GOT3 (cell line): ENCODE results near the gene DYNC1I1.

Experiments
- DNase-seq: peaks from one replicate; lab custom pipeline; 2025; ENCODE audit warnings: mixed read lengths; lab: John Stamatoyannopoulos, UW

Gene DYNC1I1

DNA sequence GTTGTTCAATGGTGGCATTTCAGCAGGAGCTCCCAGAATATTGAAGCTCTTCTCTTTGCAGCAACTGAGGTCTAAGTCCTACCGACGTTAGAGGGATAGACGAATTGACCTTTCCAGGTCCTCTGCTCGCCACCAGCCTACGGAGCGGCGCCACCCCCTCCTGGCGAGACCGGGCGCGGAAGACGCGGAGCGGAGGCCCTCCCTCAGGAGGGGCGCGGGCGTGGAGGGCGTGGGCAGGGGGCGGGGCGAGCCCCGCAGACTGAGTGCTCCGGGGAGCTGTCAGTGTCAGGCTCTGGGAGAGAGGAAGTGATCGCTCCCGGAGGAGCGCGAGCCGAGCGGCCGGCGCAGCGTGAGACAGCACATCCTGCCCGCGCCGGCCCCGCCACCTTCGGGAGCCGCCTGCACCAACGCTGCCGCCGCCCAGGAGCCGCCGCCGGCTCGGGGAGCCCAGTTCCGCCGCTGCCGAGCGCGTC, at the start of gene DYNC1I1:
Gene DYNC1I1, plus strand, starts transcription at position 257 of the 473 bp plus-strand sequence. CDS start 32,176 bp downstream, outside the sequence.
- peak; percentile 11 for DNase-seq

DNA sequence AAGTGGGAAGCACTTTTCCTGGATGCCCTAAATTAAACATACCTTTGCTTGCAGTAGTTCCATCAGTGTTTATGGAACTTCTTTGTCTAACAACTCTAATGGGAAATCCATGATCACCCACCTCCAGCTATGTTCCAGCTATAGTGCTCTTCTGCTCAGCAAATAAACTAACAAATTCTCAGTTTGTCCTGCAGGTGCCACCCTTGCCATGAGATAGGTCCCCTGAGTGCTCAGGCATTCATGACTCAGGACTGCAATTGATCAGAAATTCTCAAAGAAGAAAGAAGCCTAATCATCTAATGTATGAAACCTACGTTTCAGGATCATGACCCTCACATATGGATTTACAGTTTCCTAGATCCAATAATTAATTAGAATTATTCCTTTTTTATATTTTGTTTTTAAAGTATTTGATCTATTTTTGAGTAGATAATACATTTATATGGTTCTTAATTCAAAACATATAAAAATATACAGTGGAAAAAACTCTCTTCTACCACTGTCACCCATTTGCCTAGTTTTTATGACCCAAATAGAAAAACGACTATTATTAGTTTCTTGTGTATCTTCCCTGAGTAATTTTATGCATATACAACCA, 48.7 kb upstream of the DYNC1I1 start:
- no peak for DNase-seq

DNA sequence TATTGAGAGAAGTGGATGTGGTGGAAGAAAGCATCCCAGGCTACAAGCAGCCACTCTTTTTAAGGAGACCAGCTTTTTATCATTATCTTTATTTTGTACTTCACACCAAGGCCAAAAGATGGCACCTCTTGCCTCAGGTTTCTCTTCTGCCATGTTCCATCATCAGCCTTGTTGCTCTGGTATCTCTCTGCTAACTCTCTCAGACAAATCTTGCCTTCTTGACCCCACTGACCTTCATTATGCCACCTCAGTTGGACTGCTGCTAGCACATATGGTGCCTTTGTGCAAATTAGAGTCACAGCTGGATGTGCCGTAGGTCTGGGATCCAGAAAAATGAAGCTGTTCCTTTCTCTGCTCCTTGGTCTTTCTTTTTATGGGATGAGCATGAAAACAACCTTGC, 47.1 kb upstream of the DYNC1I1 start:
- DNase-seq: no peak

DNA sequence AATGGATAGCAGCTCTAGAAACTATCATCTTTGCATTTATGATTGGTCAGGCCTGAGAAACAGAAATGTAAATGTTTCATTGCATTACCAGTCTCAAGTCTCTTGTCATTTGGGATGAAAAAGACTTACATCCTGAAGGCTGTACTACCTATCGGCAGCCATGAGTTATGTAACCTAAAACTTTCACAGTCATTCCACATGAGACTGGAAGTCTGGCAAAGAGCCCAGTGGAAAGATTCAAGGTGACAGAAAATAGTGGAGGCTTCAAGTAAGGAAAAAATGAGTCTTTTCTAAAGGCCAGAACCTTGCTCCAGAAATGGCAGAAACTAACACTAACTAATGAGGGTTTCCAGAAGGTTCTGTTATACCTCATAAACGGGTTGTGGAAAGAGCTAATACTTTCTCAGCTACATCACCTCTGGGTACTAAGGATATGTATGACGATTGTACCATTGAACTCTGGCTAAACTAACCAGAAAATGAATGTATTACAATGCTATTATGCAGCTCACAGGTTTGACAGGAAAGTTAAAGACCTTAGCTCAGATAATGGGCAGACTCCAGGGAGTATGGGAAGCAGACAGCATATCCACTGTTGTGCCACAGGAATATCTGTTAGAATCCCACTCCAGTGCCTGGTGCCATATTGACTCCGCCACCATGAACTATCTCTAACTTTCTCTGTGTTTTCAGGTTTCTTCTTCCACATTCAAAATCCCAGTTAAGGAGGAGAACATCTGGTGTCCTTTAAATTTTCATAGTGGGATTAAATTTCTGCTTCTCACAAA, 41.7 kb upstream of the DYNC1I1 start:
- DNase-seq: no peak

DNA sequence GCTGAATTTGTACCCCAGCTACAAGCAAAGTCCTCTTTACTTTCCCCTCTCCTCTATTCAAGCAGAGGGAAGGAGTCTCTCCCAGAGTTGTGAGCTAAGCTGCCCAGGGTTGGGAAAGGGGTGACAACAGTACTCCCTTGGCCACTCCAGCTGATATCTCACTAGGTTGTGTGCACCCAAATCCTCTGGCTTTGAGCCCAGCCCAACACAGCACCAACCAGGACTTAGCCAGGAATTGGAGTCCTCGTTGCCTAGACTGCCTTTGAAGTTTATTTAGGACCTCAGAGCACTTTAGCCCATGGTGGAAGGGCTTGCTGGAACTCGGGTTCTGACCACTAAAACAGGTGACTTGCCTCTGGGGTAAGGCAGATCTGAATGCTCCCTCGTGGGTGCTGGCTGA, 35.7 kb upstream of the DYNC1I1 start:
- DNase-seq: no peak

DNA sequence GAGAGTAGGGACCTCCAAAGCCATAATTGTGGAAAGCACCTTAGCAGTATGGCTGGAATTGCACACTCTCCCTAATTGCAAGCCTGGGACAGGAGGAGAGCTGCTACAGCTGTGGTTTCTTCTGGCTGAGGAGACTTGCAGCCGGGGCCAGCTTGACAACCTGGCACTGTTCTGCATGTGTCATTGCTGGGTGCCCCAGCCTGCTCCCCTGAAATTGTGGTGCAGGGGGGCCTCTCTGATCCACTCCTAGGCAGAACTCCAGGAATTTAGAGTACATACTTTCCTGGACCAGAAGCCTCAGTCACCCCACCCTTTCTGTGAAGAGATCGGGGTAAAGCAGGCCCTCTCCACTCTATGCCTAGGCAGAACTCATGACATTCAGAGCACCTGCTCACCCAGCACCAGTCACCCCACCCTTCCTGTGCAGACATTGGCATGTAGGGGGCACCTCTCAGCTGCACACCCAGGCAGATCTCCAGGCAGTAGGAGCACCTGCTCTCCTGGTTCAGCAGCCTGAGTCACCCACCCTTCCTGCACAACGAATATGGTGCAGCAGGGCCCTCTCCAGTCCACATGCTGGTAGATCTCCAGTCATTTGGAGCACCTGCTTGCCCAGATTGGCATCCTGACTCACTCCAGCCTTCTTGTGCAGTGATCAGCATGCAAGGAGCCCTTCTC, 34.4 kb upstream of the DYNC1I1 start:
- no peak for DNase-seq

DNA sequence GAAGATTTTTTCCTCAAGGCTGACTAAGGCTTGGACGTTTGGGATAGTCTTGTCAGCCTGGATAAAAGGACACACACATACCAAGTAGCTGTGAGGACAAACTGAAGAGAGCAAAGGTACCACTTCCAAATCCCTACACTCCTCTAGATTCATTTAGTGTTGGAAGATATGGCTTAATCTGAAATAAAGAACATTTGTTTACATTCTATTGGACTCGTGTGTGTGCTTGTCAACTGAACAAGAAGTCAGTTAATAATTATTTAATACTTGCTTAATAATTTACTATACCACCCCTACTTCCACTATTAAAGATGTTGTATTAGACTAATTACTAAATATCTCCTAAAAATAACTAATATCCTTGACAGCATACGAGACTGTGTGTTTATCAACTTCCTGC, 23.3 kb upstream of the DYNC1I1 start:
- no peak for DNase-seq

DNA sequence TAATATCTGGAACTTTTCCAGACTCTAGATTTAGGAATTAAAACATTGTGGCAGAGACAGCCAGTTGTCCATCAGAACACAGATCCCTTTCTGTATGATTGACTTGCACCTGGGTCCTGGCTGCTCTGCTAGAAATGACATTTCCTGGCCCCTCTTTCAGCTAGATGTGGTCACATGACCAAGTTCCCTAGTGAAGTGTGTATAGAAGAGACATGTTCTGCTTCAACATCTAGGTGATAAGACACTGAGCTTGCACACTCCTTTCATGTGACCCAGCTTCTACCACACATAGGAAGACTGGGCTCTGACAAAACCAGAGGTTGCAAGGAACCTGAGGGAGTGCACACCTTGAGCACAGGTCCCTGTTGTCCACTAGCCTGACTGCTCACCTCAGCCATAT, 22.8 kb upstream of the DYNC1I1 start:
- no peak for DNase-seq

DNA sequence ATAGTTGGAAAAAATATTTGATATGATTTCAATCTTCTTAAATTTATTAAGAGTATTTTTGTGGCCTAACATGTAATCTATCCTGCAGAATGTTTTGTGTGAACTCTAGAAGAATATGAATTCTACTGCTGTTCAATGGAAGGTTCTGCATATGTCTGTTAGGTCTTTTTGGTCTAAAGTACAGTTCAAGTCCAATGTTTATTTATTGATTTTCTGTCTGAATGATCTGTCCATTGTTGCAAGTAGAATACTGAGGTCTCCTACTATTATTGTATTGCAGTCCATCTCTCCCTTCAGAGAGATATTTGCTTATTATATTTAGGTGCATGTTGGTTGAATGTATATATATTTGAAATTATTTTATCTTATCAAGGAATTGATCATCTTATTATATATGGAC, 18.9 kb upstream of the DYNC1I1 start:
- DNase-seq: no peak

DNA sequence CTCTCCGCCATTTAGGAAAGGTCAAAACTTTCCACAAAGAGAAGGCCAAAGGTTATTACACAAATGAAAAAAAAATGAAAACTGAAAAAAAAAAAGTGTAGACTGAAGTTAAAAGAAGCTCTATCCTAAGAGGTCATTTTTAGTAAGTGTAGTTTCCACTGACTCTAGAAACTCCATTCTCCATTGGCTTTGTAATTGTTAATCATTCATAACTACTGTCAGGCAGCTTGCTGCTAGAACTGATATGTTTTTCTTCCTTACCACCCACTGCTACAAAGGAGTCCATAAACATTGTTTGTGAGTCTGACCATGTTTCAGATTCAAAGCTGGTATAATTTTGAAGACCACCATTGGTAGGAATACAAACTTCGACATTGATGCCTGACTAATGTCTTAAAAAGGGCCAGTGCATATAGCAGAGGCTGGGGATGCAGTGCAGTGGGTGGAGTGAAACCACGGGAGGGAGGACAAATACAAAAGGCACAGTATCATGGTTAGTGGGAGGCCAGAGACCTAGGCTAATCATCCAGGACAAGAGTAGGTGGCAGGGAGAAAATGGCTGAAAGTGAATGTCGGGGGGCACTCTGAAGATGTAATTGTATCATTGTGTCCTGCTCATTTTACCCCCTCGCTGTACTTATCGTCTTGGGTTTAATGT, 16.9 kb upstream of the DYNC1I1 start:
- no peak for DNase-seq

DNA sequence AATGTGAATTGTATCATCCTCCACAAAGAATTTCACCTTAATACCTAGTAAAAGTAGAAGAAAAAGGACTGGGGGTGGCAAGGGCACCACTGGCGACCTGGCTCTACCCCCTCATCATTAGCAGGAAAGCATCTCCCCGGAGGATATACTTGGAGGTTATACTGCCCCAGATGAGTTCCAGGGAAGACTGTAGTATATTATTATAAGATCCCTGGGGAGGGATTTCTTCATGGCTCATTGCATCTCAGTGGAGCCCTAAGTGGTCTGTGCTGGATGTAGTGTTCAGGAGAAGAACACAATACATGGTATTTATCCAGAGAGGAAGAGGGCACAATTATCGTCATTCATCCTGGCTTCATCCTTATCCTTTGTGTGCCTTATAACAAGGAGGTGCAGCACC, 14.2 kb upstream of the DYNC1I1 start:
- DNase-seq: no peak

DNA sequence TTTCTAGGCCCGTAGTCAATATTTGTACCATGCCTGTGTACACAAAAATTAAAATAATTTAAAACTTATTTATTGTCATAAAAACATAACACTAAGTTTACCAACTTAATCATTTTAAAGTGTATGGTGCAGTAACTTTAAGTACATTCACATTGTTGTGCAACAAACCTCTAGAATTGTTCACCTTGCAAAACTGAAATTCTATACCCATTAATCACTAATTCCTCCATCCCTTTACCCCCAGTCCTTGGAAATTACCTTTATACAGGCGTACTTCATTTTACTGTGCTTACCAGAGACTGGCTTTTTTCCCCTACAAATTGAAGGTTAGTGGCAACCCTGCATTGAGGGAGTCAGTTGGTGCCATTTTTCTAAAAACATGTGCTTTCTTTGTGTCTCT, 6.3 kb upstream of the DYNC1I1 start:
- DNase-seq: no peak

DNA sequence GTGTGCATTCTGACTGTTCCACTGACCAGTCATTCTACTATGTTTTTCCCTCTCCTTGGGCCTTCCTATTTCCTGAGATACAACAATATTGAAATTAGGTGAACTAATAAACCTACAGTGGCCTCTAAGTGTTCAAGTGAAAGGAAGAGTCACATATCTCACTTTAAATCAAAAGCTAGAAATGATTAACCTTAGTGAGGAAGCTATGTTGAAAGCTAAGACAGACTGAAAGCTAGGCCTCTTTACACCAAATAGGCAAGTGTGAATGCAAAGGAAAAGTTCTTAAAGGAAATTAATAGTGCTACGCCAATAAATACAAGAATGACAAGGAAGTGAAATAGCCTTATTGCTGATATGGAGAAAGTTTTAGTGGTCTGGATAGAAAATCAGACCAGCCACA, 5.7 kb upstream of the DYNC1I1 start:
- no peak for DNase-seq

DNA sequence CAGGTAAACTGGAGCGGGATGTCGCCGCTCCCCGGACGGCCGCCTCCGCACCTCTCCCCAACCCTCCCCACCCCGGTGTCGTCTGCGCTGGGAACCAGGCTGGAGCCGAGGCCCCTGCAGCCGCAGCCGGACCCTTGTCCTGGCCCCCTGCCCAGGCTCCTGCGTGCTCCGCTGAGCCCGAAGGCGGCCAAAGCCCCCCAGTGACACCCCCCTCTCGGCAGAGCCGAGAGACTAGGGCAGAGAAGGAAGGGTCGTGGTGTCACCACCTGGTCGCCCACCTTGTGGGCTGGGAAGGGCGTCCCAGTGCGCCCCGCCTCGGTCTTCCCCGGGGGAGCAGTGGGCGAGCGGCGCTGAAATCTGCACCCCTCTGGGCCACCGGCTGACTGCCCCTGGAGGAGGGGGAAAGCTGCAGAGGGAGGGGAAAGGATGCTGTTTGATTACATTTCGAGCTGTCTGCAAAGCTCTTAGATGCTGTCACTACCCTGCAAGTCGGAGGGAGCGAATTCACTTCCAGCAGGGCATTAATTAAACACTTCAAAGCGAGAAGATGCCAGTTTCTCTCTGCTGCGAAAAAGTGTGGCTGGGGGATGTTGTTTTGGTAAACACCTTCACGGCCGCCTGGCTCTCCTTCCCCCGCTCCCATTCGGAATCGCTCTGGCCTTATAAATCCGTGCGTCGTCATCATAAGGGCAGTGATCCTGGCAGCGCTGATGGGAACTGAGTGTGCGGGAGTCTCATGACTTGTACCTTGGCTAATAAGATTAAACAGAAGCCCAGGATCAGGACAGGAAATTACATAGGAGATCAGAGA, 622 bp downstream of the DYNC1I1 start:
- DNase-seq: no peak

DNA sequence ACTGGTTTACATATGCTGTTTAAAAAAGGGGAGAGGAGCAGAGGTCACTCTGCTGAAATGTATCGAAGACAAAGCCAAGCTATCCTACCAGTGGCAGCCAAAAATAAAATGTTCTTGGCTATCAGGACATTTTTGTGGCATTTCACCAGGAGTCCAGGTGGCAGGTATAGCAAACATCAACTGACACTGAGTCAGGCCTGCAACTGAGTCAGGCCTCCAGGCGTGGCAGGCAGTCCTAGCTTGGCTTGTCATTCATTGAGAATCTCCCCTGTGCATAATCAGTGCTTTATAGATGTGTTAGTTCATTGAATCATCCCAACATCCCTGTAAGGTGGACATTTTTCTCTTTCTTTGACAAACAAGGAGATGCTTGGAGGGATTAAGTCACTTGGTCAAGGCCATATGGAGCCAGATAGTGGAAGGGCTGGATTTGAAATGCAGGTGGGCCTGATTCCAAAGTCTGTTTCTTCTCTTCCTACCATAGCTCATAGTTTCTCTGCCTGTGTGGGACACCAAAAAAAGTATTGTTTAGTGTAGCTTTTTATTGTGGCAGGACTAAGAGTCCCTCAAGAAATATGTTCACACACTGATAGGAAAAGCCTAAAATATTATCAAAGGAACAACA, 4.3 kb downstream of the DYNC1I1 start:
- no peak for DNase-seq

DNA sequence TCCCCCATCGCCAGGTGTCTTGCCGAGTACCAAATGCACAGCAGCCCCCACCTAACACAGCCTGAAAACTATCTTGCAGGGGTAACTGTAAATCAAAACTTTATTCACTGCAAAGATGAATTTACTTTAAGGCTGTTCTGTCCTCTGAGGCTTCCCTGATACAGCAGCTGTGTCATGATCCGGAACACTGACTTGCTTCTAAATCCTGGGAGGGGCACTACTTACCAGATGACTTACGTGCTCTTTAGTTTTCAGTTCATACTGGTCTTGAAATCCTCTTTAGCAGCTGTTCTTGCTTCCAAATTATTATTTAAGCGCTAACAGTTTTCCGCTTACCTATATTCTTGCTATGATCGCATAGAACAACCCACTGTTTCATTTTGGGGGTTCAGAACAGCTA, 4.9 kb downstream of the DYNC1I1 start:
- no peak for DNase-seq

DNA sequence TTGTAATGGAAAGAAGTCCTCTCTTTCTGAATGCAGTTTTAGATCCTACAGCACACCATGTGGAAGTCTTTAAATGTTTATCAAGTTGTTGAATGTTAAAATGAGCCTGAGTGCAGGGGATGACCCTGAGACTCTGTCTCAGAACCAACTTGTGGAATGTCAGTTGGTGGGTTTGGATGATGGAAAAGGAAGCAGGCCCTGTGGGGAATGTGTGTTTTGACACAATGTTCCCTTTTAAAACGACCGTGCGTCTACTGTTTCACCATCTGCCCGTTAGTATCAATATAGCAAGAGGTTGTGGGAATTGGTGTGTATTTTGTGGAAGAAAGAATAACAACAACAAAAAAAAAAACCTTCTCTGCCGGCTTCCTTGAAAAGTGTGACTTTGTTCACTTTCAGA, 8.3 kb downstream of the DYNC1I1 start:
- no peak for DNase-seq

DNA sequence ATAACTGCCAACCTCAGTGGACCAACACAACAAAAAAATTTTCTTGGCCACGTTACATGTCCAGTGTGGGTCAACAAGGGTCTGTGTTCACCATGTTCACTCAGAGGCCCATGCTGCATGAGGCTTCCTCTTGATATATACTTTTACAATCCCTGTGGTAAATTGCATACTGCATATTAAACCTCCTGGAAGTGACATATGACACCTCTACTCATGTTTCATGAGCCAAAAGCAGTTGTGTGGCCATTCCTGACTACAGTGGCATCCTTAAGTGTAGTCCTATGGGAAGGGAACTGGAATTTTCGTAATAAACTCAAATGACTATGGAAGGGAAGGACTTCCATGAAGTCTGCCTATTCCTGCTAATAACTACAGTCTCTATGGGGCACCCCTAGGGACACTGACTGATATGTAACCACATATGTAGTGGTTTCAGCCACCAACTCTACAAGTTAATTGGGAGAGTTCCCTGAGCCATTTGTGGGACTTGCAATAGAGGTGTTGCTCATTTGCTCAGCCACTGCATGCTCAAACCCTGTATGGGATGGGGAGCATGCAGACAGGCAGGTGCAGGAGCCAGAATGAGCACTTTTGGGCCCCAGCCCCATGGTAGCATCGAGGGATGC, 9.7 kb downstream of the DYNC1I1 start:
- DNase-seq: no peak

DNA sequence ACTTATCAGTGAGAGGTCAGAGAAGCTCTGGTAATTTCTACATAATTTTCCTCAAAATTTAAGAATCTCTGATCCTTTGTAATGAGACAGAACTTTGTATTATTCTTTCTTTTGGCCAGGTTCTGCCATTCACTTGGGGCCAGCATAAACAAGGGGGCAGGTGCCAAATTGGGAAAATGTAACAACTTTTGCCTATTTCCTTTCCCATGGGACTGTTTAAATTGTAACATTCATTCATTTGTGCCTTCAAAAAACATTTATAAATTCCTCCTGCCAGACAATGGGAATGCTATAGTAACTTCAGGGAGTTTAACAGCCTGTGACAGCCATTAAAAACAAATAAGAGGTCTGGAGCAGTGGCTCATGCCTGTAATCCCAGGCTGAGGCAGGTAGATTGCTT, 12.4 kb downstream of the DYNC1I1 start:
- DNase-seq: no peak

DNA sequence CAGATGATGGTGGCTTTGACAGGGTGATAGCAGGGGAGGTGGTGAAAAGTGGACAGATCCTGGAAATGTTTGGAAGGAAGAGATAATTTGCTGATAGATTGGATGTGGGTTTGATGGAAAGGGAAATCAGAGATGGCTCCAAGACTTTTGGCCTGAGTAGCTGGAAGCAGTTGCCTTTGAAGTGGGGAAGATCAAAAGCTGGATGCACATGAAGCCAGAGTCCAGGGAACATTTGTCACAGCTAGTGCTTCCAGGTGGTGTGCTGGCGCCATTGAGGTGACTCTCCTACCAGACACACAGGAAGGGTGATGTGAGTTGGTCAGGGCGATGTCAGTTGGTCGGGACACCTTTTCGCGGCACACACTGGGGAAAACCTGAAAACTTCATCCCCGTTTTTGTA, 15.9 kb downstream of the DYNC1I1 start:
- DNase-seq: no peak

DNA sequence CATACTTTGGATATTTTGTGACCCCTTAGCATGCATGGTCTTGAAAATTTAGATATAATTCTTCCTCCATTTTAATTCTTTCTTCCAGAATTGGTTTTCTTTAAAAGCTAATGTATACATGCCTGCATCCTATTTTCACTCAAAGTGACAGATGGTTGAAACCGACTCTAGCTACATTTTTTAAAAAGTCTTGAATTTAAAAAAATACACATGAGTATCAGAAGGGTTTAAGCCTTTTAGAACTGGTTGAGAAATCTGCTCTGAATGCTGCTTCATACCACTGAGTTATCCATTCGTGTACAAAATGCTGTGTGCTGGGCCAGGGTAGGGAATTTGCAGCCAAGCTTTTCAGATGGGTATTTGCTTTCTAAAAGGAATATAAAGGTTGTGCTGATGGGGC, 16.5 kb downstream of the DYNC1I1 start:
- no peak for DNase-seq
